ENCODE results near the gene EHMT1.
"Not testable (repeated sequence)": the region's sequence is repeated elsewhere in the genome, so short reads cannot be mapped to it uniquely, and the experiment has no call there.

Gene EHMT1

DNA sequence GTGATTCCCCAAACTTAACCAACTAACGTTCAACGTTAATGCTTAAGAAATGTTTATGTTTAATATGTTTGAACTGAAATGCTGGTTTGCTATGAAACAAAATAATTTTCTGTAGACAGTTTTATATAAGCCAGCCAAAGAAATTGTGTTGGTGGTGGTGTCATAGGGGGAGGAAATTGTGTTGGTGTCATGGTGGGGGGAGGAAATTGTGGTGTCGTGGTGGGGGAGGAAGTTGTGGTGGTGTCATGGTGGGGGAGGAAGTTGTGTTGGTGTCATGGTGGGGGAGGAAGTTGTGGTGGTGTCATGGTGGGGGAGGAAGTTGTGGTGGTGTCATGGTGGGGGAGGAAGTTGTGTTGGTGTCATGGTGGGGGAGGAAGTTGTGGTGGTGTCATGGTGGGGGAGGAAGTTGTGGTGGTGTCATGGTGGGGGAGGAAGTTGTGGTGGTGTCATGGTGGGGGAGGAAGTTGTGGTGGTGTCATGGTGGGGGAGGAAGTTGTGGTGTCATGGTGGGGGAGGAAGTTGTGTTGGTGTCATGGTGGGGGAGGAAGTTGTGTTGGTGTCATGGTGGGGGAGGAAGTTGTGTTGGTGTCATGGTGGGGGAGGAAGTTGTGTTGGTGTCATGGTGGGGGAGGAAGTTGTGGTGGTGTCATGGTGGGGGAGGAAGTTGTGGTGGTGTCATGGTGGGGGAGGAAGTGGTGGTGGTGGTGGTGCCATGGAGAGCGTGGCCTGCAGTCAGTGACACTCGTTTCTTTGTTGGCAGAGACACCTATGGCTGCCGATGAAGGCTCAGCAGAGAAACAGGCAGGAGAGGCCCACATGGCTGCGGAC, 97.3 kb downstream of the EHMT1 start:
- peak; percentile 96 for FAIRE-seq
- DNase-seq (ENCODE audit: insufficient read length, low spot score) = not testable (repeated sequence)

- no peak for DNase-seq (ENCODE audit: insufficient read length, low spot score)
Measured at GRCh38 chr9:137716694-137717287, 98.0 kb downstream of the EHMT1 start.

DNA sequence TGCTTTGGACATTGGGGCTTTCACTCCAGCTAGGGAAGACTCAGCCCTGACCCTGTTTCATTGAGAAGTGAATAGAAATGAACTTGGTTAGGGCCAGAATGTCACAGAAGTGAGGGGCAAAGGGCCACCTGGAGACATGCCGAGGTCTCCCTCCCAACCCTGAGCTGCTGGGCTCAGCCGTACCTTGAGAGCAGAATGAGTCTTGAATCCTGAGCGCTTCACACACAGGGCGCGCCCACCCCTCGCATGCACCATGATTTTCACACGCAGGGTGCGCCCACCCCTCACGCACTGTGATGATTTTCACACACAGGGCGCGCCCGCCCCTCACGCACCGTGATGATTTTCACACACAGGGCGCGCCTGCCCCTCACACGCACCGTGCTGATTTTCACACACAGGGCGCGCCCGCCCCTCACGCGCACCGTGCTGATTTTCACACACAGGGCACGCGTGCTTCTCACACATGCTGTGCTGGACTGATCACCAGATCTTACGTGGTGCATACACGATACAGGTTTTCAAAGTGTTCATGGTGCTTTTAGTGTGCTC, 99.0 kb downstream of the EHMT1 start:
- DNase-seq (ENCODE audit: insufficient read length, low spot score) = no peak
- no peak for FAIRE-seq

More at GRCh38 chr9:137716694-137717287, 98.0 kb downstream of the EHMT1 start:
- FAIRE-seq = no peak

- DNase-seq (ENCODE audit: insufficient read length, low spot score) (no peak), FAIRE-seq (no peak)
Measured at GRCh38 chr9:137719194-137719593, 100.4 kb downstream of the EHMT1 start.

DNA sequence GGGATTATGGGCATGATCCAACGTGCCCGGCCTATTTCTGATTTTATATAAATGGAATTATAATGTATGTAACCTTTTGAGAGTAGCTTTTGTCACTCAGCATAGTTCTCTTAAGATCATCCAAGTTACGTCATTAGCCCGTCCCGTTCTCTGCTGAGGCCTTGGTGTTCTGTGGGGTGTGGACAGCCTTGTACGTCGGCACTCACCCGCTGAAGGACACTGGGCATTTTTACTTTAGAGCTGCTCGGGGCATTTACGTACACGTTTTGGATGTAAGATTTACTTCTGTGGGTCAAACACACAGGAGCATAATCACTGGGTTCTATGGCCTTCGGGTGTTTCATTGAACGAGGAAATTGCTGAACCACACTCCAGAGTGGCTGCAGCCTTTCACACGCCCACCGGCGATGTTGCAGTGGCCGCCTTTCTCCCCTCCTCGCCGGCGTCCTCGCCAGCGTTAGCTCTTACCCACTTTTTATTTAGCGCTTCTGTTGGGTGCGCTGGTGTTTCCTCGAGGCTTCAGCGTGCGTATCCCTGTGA, 101.8 kb downstream of the EHMT1 start:
- FAIRE-seq = no peak
- no peak for DNase-seq (ENCODE audit: insufficient read length, low spot score)

DNA sequence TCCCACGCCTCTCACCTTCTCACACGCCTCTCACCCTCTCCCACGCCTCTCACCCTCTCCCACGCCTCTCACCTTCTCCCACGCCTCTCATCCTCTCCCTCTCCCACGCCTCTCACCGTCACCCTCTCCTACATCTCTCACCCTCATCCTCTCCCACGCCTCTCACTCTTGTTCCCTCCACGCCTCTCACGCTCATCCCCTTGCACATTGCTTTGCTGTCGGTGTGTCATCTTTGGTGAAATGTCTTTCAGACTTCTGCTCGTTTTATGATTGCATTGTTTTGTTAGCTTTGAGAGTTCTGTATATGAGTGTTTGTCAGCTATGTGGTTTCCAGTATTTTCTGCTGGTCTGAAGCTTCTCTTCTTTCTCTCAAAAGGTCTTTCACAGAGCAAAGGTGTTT, 102.7 kb downstream of the EHMT1 start:
- DNase-seq (ENCODE audit: insufficient read length, low spot score) (no peak), FAIRE-seq (no peak)

DNA sequence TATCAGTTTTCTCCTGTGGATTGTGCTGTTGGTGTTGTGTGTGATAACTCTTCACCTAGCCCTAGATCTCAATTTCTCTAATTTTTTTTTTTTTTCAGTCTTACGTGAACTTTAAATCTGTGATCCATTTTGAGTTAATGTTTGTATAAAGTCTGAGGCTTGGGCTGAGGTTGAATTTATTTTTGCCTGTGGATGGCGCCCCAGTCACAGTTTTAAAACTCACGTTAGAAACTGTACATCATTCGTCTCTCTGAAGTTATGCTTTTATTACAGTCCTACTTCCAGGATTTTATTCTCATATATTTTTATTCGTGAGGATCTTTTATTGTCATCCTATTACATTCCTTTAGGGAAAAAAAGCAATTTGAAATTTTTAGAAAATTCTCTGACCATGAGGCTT, 103.1 kb downstream of the EHMT1 start:
- DNase-seq (ENCODE audit: insufficient read length, low spot score) (no peak), FAIRE-seq (no peak)

DNA sequence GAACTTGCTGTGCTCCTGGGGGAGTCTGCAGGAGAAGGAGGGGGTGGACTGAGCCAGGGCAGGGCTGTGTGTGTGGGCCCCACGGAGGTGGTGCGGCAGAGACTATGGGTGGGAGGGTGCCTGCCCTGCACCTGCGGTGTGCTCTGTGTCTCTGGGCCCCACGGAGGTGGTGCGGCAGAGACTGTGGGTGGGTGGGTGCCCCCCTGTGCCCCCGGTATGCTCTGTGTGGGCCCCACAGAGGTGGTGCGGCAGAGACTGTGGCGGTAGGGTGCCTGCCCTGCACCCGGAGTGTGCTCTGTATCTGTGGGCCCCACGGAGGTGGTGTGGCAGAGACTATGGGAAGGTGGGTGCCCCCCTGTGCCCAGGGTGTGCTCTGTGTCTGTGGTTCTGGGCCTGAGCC, 103.7 kb downstream of the EHMT1 start:
- FAIRE-seq (no peak), DNase-seq (ENCODE audit: insufficient read length, low spot score) (no peak)

- not testable (repeated sequence) for FAIRE-seq; DNase-seq (ENCODE audit: insufficient read length, low spot score)
Measured at GRCh38 chr9:137723356-137723755, 104.6 kb downstream of the EHMT1 start.

- no peak for FAIRE-seq
Measured at GRCh38 chr9:137723783-137724445, 105.1 kb downstream of the EHMT1 start.

DNA sequence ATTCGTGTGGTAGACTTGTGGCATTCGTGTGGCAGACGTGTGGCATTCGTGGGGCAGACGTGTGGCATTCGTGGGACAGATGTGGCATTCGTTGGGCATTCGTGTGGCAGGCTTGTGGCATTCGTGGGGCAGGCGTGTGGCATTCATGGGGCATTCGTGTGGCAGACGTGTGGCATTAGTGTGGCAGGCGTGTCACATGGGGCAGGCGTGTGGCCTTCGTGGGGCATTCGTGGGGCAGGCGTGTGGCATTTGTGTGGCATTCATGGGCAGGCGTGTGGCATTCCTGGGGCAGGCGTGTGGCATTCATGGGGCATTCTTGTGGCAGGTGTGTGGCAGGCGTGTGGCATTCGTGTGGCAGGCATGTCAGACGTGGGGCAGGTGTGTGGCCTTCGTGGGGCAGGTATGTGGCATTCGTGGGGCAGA, 106.0 kb downstream of the EHMT1 start:
- FAIRE-seq (no peak), DNase-seq (ENCODE audit: insufficient read length, low spot score) (no peak)

More at GRCh38 chr9:137723783-137724445, 105.1 kb downstream of the EHMT1 start:
- DNase-seq (ENCODE audit: insufficient read length, low spot score) = no peak

DNA sequence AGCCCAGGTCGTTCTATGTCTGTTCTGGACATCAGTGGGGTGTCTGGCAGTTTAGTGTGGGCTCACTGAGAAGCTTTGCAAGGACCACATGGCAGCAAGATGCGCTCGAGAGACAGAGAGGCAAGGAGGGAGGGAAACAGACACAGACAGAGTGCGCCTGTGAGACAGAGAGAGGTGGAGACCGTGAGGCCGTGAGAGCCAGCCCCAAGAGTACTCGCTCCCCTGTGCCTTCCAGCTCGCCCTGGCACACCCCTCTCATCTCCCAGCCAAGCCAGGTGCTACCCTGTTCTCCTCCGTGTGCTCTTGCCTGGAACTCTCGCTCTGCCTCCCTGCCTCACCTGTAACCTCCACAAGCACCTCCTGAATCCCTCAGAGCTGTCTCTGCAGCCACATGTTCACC, 106.8 kb downstream of the EHMT1 start:
- DNase-seq (ENCODE audit: insufficient read length, low spot score) (no peak), FAIRE-seq (no peak)

DNA sequence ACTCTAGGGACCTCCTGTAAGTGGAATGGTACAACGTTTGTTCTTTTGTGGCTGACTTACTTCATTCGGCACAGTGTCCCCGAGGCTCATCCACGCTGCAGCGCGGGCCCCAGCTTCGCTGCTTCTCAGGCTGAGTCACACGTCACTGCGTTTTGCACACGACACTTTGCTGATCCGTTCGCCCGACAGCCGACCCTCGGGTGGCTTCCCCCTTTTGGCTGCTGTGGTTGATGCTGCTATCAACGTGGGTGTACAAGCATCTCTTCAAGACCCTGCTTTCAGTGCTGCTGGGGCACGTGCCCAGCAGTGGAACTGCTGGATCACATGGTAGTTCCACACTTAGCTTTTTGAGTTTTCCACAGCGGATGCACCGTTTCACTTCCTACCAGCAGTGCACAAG, 107.5 kb downstream of the EHMT1 start:
- FAIRE-seq; DNase-seq (ENCODE audit: insufficient read length, low spot score): not testable (repeated sequence)

DNA sequence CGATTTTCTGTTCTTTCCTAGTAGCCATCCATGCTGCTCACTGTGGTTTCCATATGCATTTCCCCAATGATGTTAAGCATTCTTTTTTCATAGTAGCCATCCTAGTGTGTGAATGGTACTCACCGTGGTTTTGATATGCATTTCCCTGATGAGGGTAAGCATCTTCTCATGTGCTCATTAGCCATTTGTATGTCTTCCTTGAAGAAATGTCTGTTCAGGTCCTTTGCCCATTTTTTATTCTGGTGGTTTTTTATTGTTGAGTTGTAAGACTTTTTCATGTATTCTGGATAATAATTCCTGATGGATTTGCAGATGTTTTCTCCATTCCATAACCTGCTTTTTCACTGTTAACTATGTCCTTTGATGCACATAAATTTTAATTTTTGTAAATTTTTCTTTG, 108.0 kb downstream of the EHMT1 start:
- FAIRE-seq = no peak

DNA sequence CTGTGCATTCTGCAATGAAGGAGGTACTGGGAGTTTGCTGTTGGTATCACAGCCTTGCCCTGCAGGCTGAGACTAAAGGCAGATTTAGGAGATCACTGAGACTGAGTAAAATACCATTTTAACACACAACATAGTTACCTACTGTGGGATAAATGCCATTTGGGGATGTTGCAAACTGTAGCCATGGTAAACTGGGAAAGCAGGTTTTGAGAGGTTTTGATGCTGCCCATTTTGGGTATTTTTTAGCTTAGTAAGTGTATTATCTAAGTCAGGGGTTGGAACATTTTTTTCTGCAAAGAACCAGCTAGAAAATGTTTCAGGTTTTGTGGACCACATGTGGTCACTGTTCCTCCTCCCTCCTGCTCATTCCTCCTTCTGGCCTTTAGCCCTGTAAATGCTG, 108.9 kb downstream of the EHMT1 start:
- no peak for DNase-seq (ENCODE audit: insufficient read length, low spot score)
- FAIRE-seq = no peak

More for the DNA sequence above, 108.0 kb downstream of the EHMT1 start:
- no peak for DNase-seq (ENCODE audit: insufficient read length, low spot score)

DNA sequence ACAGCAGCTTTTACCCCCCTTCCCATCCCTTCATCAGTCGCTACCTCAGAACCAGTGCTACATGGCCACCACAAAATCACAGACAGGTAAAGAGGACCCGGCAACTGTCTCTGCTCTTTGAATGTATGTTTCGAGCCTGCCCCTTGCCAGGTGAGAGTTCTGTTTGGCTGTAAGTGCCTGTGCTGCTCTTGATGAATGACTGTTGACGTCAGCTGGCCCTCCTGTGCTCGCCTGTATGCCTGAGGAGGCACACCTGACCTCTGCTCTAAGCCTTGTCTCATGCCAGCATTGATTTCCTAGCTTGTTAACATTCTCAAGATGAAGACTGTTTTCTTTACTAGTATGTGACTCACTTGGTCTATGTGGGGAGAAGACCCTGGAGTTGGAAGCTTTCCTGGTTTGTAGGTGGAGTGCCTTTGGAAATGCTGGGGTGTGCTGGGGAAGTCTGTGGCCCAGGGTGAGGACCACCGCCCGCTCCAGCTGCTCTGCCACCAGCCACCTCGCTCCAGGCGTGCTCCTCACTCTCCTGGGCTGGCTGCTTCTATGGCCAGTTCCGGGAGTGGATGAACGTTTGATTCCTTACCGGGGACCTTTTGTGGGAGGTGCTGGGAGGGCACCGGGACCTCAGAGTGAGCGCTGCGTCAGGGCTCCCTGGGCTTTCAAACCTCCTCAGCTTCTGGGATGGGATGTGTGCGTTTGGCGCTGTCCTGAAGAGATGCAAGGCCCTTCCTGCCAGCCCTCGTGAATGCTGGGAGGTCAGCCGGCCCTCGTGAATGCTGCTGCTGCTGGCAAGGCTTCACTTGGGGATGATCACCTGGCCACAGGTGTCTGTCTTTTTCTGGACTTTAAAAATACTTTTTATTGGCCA, 109.9 kb downstream of the EHMT1 start:
- no peak for FAIRE-seq
- DNase-seq (ENCODE audit: insufficient read length, low spot score) = no peak

GRCh38 chr9:137731216-137731946, 112.6 kb downstream of the EHMT1 start:
- no peak for FAIRE-seq

DNA sequence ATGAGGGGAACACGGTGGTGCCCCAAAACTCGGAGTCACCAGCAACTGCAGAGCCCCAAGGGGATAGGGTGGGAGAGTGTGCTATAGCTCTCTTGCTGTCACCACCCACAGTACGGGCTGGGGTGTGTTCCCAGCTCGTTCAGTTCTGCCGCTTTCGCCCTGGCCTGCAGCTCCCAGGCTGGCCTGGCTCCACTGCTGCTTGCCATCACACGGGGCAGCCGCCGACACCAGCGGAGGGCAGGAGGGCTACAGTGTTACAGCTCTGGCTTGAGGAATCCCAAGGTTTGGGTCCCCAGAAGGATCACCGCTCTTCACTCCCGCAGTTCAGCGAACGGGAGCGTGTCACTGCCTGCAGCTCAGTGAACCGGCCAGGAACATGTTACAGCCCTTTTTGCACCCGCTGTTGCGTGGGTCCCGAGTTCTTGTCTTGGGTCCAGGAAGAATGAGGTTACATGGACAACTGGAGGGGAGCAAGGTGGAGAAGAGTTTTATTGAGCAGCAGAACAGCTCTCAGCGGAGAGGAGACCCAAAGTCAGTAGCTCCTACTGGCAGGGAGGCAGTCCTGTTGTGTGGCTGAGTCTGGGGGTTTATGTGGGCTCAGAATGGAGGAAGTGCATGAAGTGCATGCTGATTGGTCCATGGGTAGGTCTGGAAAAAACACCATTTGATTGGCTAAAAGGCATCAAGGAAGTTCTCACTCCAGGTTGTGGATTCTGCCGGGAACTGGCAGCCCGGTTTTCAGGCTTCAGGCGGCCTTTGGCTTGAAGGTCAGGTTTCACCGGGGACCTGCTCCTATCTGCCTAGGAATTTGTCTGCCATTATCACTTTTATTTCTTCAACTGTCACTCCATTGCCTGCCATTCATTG, 113.4 kb downstream of the EHMT1 start:
- no peak for FAIRE-seq
- DNase-seq (ENCODE audit: insufficient read length, low spot score) = no peak

More at GRCh38 chr9:137731216-137731946, 112.6 kb downstream of the EHMT1 start:
- DNase-seq (ENCODE audit: insufficient read length, low spot score) = no peak
